ENCODE data around the gene NANS.
A peak's percentile ranks its signal among the peaks of the same experiment; 100 is the strongest.
"Not testable (repeated sequence)": the region's sequence is repeated elsewhere in the genome, so short reads cannot be mapped to it uniquely, and the experiment has no call there.

Gene NANS

DNA sequence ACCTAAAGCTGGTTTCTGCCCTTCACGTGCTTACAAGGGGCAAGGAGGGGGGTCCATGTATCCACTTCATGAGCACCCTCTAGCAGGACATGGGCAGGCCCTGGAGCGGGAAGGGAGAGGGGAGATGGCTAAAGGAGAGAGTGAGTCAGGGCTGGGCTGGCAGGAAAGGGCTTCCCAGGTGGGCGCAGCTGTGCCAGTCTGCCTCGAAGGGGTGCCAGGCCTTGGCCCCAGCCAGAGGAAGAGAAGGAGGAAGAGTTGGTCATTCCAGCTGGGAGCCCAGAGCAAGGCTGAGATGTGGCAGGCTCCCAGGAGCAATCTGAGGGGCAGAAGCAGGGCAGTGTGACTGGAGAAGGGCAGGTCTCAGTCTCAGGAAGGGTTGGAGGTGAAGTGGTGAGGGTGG, 37.8 kb downstream of the NANS start:
- H3K36me3 Mint-ChIP-seq (ENCODE audit: low read depth): peaks cover 92% of the 10 kb centered on the region
- H3K9me3 Mint-ChIP-seq: no peaks in the 10 kb centered on the region
- H3K4me1 Mint-ChIP-seq (ENCODE audit: low read depth): peaks cover 43% of the 10 kb centered on the region
- DNase-seq: no peak
- no peak overlapping the region for H3K4me3 Mint-ChIP-seq
- H3K27ac Mint-ChIP-seq: no peak overlapping the region
- no peaks in the 10 kb centered on the region for H3K27me3 Mint-ChIP-seq

DNA sequence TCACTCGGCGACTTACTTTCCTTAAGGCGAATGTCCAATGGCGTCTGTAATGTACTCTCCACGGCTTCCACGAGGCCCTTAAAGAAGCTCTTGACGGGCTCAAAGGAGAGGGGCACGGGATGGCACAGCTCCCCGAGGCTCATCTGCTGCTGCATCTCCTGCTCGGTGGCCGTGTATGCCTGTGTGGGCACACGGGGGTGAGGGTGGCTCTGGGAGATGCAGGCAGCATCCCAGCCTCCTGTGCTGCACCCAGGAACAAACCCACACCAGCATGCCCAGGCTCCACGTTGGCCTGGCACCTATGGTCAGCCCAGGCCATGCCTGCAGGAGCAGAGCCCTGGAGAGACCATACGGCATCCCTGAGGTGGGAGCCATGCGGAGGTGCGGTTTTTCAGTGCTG, 38.3 kb downstream of the NANS start:
- Mint-ChIP-seq H3K4me1 (ENCODE audit: low read depth) (peaks cover 45% of the 10 kb centered on the region), H3K9me3 (no peaks in the 10 kb centered on the region), H3K4me3 (no peak overlapping the region), H3K27ac (no peak overlapping the region), H3K36me3 (ENCODE audit: low read depth) (peaks cover 92% of the 10 kb centered on the region), H3K27me3 (no peaks in the 10 kb centered on the region)
- no peak for DNase-seq

DNA sequence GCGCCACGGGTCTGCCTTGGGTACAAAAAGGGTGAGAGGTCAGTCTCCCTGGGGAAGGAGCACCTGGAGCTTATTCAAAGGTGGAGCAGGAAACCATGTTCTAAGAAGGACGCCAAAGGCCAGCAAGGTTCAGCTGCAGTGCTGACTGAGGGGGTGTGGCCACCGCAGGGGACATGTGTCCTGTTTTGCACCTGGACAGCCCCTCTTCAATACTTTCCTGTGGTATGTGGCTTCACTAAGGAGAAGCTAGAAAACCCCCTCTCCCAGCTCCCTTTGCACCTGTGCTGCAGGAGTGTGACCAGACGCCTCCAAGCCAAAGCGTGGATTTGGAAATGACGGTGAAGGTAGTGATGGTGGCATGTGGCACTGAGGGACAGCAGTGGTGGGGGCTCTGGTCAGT, 38.9 kb downstream of the NANS start:
- Mint-ChIP-seq H3K27me3 (no peaks in the 10 kb centered on the region), H3K27ac (peak overlapping the region; percentile 66), H3K9me3 (no peaks in the 10 kb centered on the region), H3K4me3 (no peak overlapping the region), H3K4me1 (ENCODE audit: low read depth) (peaks cover 49% of the 10 kb centered on the region), H3K36me3 (ENCODE audit: low read depth) (peaks cover 91% of the 10 kb centered on the region)
- DNase-seq: no peak

DNA sequence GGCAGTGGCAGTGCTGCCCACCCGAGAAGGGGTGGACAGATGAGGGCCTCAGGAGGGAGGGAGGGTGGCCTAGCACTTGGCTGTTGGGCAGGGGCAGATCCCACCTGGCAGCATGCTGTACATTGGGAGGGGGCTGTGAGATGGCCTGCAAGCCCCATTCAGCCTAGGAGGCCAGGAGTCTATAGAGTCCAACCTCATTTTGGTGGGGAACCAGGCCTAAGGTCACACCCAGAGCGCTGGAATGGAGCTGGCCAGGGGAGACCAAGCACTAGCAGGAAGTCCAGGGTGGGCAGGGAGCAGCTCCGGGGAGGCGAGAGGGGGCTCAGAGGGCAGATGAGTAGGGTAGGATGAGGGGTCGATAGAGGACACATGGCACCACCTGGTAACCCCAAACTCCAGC, 39.6 kb downstream of the NANS start:
- Mint-ChIP-seq H3K4me1 (ENCODE audit: low read depth) (peaks cover 54% of the 10 kb centered on the region), H3K27ac (no peak overlapping the region), H3K9me3 (no peaks in the 10 kb centered on the region), H3K36me3 (ENCODE audit: low read depth) (peaks cover 88% of the 10 kb centered on the region), H3K4me3 (no peak overlapping the region), H3K27me3 (no peaks in the 10 kb centered on the region)
- DNase-seq: no peak

DNA sequence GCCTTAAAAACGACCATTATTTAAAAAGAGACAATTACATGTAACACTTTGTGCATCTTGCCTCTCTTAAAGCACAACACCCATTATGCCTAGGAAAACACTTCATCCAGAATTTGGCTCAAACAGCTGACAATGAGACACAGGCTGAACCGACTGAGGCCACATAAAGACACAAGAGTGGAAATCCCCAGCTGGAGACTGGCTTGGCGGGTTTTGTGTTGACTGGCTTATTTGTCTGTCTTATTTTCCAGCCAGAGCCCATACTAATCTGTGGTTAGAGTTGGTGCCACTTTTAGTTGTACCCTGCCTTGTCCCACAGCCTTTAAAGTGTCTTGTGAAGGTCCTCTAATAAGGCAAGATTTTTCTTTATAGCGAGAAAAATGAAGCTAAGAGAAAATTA, 41.3 kb downstream of the NANS start:
- H3K4me3 Mint-ChIP-seq: no peak overlapping the region
- peaks cover 70% of the 10 kb centered on the region for H3K4me1 Mint-ChIP-seq (ENCODE audit: low read depth)
- H3K27me3 Mint-ChIP-seq: no peaks in the 10 kb centered on the region
- peaks cover 83% of the 10 kb centered on the region for H3K36me3 Mint-ChIP-seq (ENCODE audit: low read depth)
- DNase-seq: no peak
- no peaks in the 10 kb centered on the region for H3K9me3 Mint-ChIP-seq
- H3K27ac Mint-ChIP-seq: peak overlapping the region; percentile 57

DNA sequence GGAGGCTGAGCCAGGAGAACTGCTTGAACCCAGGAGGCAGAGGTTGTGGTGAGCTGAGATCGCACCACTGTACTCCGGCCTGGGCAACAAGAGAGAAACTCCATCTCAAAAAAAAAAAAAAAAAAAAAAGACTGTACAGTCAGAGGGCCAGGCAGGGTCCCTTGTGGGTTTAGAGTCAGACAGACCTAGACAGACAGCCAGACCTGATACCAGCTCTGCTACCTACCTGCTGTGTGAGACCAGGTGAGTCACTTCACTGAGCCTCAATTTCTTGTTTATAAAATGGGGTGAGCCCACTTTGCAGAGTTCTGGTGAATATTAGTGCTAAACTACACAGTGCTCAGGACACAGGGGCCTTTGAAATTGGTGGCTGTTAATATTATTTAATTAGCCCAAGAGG, 42.8 kb downstream of the NANS start:
- Mint-ChIP-seq H3K4me1 (ENCODE audit: low read depth) (peaks cover 76% of the 10 kb centered on the region), H3K27me3 (no peaks in the 10 kb centered on the region), H3K4me3 (no peak overlapping the region), H3K27ac (peak overlapping the region; percentile 88), H3K36me3 (ENCODE audit: low read depth) (peaks cover 76% of the 10 kb centered on the region), H3K9me3 (no peaks in the 10 kb centered on the region)
- no peak for DNase-seq

DNA sequence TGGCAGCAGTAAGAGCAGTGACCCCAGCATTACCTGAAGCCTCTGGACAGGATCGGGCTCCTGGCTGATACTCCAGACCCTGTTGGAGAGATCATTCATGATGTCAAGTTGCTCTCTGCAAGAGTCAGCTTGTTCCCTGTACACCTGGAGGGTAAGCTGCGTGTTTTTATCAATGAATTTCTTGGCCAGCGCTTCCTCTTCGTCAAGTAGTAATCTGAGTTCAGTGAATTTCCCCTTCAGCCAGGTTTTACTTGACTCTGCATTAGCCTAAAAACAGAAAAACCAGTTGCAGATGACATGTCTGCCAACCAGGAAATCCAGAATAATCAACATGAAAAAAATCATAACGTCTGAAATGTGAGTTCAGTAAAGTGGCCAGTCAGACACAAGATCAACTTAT, 43.4 kb downstream of the NANS start:
- no peak for DNase-seq
- Mint-ChIP-seq H3K4me3 (no peak overlapping the region), H3K4me1 (ENCODE audit: low read depth) (peaks cover 78% of the 10 kb centered on the region), H3K27me3 (no peaks in the 10 kb centered on the region), H3K9me3 (no peaks in the 10 kb centered on the region), H3K27ac (peak overlapping the region; percentile 88), H3K36me3 (ENCODE audit: low read depth) (peaks cover 76% of the 10 kb centered on the region)

DNA sequence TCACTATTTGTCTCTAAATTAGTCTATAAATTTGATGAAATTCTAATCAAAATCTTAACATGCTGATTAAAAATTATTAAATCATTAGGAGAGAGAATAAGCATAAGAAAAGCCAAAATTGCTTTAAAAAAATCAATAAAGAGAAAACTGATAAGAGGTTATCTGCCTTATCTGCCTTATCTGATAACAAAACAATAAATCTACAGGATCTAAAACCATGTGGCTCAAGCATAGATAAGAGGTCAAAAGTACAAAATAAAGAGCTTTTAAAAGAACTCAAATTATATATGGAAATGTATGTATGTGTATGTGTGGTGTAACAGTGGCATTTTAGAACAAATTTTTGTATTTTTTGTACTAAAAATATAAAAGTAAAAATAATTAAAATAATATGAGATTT, 43.9 kb downstream of the NANS start:
- H3K36me3 Mint-ChIP-seq (ENCODE audit: low read depth): peaks cover 76% of the 10 kb centered on the region
- no peaks in the 10 kb centered on the region for H3K27me3 Mint-ChIP-seq
- peak overlapping the region; percentile 88 for H3K27ac Mint-ChIP-seq
- peaks cover 81% of the 10 kb centered on the region for H3K4me1 Mint-ChIP-seq (ENCODE audit: low read depth)
- no peak for DNase-seq
- no peaks in the 10 kb centered on the region for H3K9me3 Mint-ChIP-seq
- H3K4me3 Mint-ChIP-seq: no peak overlapping the region

DNA sequence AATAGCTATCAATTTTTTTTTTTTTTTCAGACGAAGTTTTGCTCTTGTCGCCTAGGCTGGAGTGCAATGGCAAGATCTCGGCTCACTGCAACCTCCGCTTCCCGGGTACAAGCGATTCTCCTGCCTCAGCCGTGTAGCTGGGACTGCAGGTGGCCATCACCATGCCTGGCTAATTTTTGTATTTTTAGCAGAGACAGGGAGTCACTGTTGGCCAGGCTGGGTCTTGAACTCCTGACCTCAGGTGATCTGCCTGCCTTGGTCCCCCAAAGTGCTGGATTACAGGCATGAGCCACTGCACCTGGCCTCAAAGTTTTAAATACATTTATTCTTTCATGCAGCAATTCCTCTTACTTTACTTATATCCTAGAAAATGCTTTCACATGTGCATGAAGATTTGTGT, 44.9 kb downstream of the NANS start:
- H3K9me3 Mint-ChIP-seq: no peaks in the 10 kb centered on the region
- peaks cover 76% of the 10 kb centered on the region for H3K36me3 Mint-ChIP-seq (ENCODE audit: low read depth)
- peaks cover 86% of the 10 kb centered on the region for H3K4me1 Mint-ChIP-seq (ENCODE audit: low read depth)
- H3K27ac Mint-ChIP-seq: peak overlapping the region; percentile 90
- no peaks in the 10 kb centered on the region for H3K27me3 Mint-ChIP-seq
- no peak for DNase-seq
- H3K4me3 Mint-ChIP-seq: peak overlapping the region; percentile 44

DNA sequence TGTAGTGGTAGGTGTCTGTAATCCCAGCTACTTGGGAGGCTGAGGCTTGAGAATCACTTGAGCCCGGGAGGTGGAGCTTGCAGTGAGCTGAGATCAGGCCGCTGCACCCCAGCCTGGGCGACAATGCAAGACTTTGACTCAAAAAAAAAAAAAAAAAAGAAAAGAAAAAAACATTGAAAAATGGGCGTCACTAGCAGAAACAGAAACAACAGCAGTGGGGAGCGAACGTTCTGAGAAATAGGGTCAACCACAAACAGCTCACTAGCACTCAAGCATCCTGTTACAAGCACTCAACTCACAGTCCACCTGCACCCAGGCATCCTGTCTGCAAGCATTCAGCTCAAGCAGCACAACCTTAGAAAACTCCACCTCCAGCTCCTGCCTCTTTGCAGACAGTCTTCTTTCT, 45.3 kb downstream of the NANS start:
- peak overlapping the region; percentile 44 for H3K4me3 Mint-ChIP-seq
- DNase-seq: peak; percentile 68
- H3K9me3 Mint-ChIP-seq: no peaks in the 10 kb centered on the region
- H3K27me3 Mint-ChIP-seq: no peaks in the 10 kb centered on the region
- peak overlapping the region; percentile 90 for H3K27ac Mint-ChIP-seq
- peaks cover 86% of the 10 kb centered on the region for H3K4me1 Mint-ChIP-seq (ENCODE audit: low read depth)
- peaks cover 76% of the 10 kb centered on the region for H3K36me3 Mint-ChIP-seq (ENCODE audit: low read depth)

DNA sequence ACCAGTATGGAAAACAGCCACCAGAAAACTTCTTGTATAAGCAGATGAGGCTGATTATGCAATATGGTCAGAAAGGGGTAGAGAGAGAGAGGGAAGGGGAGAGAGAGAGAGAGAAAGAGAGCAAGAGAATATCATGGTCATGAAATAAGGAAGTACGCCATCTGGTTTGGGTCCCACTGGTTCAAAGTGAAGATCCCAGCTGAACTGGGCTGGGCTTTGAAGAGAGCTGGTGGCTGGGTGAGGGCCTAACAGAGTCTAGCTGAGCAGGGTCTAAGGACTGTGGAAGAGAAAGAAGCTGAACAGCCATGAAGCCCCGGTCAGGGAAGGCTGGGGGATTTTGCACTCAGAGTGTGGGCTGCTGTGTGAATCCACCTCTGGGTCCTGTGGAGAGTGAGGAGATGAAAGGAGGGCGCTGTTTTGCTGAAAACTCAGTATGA, 47.9 kb downstream of the NANS start:
- no peaks in the 10 kb centered on the region for H3K9me3 Mint-ChIP-seq
- no peak for DNase-seq
- H3K4me1 Mint-ChIP-seq (ENCODE audit: low read depth): peaks cover 90% of the 10 kb centered on the region
- no peaks in the 10 kb centered on the region for H3K27me3 Mint-ChIP-seq
- H3K36me3 Mint-ChIP-seq (ENCODE audit: low read depth): peaks cover 76% of the 10 kb centered on the region
- H3K27ac Mint-ChIP-seq: peak overlapping the region; percentile 78
- no peak overlapping the region for H3K4me3 Mint-ChIP-seq

DNA sequence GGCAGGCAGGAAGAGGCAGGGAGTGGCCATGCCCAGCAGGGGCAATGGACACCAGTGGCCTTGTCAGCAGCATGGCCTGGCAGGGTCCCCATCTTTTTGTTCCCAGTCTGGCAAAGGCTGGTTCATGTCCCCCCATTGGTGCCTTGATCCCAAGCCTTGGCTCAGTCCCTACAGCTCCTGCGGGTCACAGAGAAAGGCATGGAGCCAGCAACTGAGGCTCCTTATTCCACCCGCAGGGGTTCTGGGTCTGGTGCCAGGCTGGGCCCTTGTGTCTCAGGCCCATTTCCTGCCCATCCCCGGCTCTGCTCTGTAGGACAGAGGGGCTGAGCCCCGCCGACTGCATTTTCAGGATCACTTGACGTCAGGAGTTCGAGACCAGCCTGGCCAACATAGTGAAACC, 48.5 kb downstream of the NANS start:
- H3K9me3 Mint-ChIP-seq: no peaks in the 10 kb centered on the region
- peaks cover 76% of the 10 kb centered on the region for H3K36me3 Mint-ChIP-seq (ENCODE audit: low read depth)
- no peak for DNase-seq
- no peak overlapping the region for H3K4me3 Mint-ChIP-seq
- H3K27me3 Mint-ChIP-seq: no peaks in the 10 kb centered on the region
- peaks cover 90% of the 10 kb centered on the region for H3K4me1 Mint-ChIP-seq (ENCODE audit: low read depth)
- H3K27ac Mint-ChIP-seq: no peak overlapping the region

DNA sequence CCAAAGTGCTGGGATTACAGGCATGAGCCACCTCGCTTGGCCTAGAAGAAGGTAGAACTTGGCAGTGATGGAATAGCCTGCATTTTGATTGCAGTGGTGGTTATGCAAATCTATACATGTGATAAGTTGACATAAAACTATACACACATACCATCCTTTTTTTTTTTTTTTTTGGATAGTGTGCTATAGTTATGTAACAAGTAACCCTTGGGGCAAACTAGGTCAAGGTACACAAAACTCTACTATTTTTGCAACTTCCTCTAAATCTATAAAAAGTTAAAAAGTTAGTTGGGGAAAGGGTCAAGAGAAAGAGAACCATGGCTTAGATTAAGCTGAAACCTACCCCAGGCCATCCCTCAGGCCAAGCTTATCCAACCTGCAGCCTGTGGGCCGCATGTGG, 51.4 kb downstream of the NANS start:
- Mint-ChIP-seq H3K27ac (peak overlapping the region; percentile 93), H3K4me1 (ENCODE audit: low read depth) (peaks cover 82% of the 10 kb centered on the region), H3K36me3 (ENCODE audit: low read depth) (peaks cover 80% of the 10 kb centered on the region), H3K4me3 (peak overlapping the region; percentile 43), H3K27me3 (no peaks in the 10 kb centered on the region), H3K9me3 (no peaks in the 10 kb centered on the region)
- DNase-seq: no peak

DNA sequence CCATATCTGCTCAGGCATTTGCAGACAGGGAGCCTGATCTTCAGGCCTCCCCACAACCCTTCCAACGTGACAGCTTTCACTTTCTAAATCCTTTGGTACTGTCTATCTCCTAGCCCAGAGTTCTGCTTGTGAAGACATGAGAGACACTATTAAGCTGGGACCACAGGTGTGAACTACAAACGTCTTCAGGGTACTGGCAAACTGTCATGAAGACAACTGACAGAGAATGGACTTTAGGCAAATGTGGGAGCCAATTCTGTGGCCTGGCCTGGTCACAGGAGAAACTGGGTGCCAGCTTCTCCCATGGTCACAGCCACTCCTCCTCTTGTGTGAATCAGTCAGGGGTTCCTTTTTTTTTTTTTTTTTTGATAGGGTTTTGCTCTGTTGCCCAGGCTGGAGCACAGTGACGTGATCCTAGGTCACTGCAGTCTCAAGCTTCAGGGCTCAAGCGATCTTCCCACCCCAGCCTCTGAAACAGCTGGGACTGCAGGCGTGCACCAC, 52.0 kb downstream of the NANS start:
- H3K4me1 Mint-ChIP-seq (ENCODE audit: low read depth): peaks cover 81% of the 10 kb centered on the region
- H3K9me3 Mint-ChIP-seq: no peaks in the 10 kb centered on the region
- DNase-seq: peak; percentile 52
- peak overlapping the region; percentile 93 for H3K27ac Mint-ChIP-seq
- peaks cover 80% of the 10 kb centered on the region for H3K36me3 Mint-ChIP-seq (ENCODE audit: low read depth)
- H3K27me3 Mint-ChIP-seq: no peaks in the 10 kb centered on the region
- H3K4me3 Mint-ChIP-seq: peak overlapping the region; percentile 43

DNA sequence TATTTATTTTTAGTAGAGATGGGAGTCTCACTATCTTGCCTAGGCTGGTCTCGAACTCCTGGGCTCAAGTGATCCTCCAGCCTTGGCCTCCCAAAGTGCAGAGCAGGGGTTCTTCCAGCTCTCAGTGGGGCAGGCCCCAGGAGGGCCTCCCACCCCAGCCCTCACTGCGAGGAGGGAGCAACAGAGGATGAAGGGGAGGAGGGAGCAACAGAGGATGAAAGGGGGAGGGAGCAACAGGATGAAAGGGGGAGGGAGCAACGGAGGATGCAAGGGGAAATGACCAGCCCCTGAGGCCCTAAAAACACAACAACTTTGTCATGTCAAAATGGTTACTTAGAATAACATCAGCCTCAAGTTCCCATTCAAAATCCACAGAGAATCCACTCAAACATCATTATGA, 52.5 kb downstream of the NANS start:
- Mint-ChIP-seq H3K9me3 (no peaks in the 10 kb centered on the region), H3K4me1 (ENCODE audit: low read depth) (peaks cover 79% of the 10 kb centered on the region)

DNA sequence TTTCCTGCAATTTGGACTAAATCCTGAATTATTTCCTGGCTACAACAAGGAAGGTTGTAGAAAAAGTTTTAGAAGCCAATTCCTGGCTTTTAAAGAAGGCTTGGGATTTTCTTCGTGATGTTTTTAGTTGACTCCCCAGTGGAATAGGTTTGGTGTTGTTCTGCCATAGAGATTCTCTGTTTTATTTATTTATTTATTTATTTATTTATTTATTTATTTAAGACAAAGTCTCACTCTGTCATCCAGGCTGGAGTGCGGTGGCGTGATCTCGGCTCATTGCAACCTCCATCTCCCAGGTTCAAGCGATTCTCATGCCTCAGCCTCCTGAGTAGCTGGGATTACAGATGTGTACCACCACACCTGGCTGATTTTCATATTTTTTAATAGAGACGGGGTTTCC, 60.6 kb downstream of the NANS start:
- not testable (repeated sequence) for H3K27ac Mint-ChIP-seq, H3K9me3 Mint-ChIP-seq, DNase-seq, H3K27me3 Mint-ChIP-seq, H3K4me3 Mint-ChIP-seq
- Mint-ChIP-seq H3K36me3 (ENCODE audit: low read depth) (peaks cover 50% of the 10 kb centered on the region), H3K4me1 (ENCODE audit: low read depth) (peaks cover 57% of the 10 kb centered on the region)

More for the DNA sequence above, 52.5 kb downstream of the NANS start:
- Mint-ChIP-seq H3K27me3 (no peaks in the 10 kb centered on the region), H3K36me3 (ENCODE audit: low read depth) (peaks cover 76% of the 10 kb centered on the region), H3K4me3 (peak overlapping the region; percentile 43), H3K27ac (peak overlapping the region; percentile 93)
- no peak for DNase-seq

Measured in activated T-cell treated with anti-CD3 and anti-CD28 coated beads, Interleukin-2, amount 50 U/mL, for 24 hours (primary cell).